Heart right ventricle (tissue), 16 donors: ENCODE data around the gene ADAM12. TPM values are rescaled to one million over a fixed set of nuclear protein-coding genes. Genes with fewer than 3 reads are reported as not detected.

Experiments
- ATAC-seq, 8 donors: fragments of 200-7000 bp; cut with Tn5 transposase; one replicate each; pipeline ENCODE4 v1.9.1; 2020; ENCODE audit warnings: mild to moderate bottlenecking in 8 of 8, moderate library complexity in 8 of 8, moderate number of reproducible peaks in 1 of 8
- DNase-seq, 2 donors: peaks; one replicate each; pipeline ENCODE4 v3.0.0-alpha.2; 2020
- H3K27ac ChIP-seq, 10 donors: fragments of 200-600 bp; sonication (generic) in 2 of 10; one replicate each; pipeline versions ENCODE4 v1.5.0 to v1.8.0; 2020 to 2022; ENCODE audit warnings: mild to moderate bottlenecking in 3 of 10
- H3K27me3 ChIP-seq, 7 donors: fragments of 200-600 bp; one replicate each; pipeline ENCODE4 v1.8.0; 2021 to 2022; ENCODE audit warnings: mild to moderate bottlenecking in 2 of 7
- H3K36me3 ChIP-seq, 9 donors: fragments of 200-600 bp; sonication (generic) in 1 of 9; one replicate each; pipeline versions ENCODE4 v1.5.0 to v1.8.0; 2020 to 2022; ENCODE audit warnings: mild to moderate bottlenecking in 2 of 9
- H3K4me1 ChIP-seq, 9 donors: fragments of 200-600 bp; sonication (generic) in 1 of 9; one replicate each; pipeline versions ENCODE4 v1.5.0 to v1.8.0; 2020 to 2022; ENCODE audit warnings: mild to moderate bottlenecking in 4 of 9
- H3K4me3 ChIP-seq, 10 donors: fragments of 200-600 bp; sonication (generic) in 2 of 10; one replicate each; pipeline versions ENCODE4 v1.5.0 to v1.8.0; 2020 to 2022; ENCODE audit warnings: mild to moderate bottlenecking in 7 of 10, moderate library complexity in 2 of 10
- H3K9me3 ChIP-seq, 11 donors: fragments of 200-600 bp in 10 of 11; sonication (generic) in 2 of 11; one replicate each; pipeline versions ENCODE4 v1.5.0 to v1.8.0; 2013 to 2022; ENCODE audit warnings: mild to moderate bottlenecking in 2 of 11, control low read depth in 1 of 11, moderate library complexity in 1 of 11
- CTCF ChIP-seq, 9 donors: fragments of 200-600 bp; sonication (generic) in 2 of 9; IDR thresholded peaks; one replicate each; pipeline versions ENCODE4 v1.5.0 to v1.8.0; 2021 to 2022; ENCODE audit warnings: antibody characterized with exemption in 9 of 9, mild to moderate bottlenecking in 5 of 9, moderate library complexity in 1 of 9
- WGBS, 2 donors: extraction: QIAGEN DNeasy Blood & Tissue Kit; methylation state at CpG; one replicate each; pipeline ENCODE4 v1.1.7; 2013; ENCODE audit warnings: inconsistent platforms in 1 of 2; 5-methylcytosine and 5-hydroxymethylcytosine counted together
- intact Hi-C, 10 donors: fragments of 100-400 bp; cut with DNase I; formaldehyde crosslinking; loops; one replicate each; pipeline versions ENCODE4 v1.11.1 to v1.14.2; 2022
- polyA plus RNA-seq, 2 donors: library from polyadenylated mRNA; stranded (reverse); fragments of 200-250 nt; gene quantifications; one replicate each; pipeline ENCODE4 v1.2.3, GENCODE V29; 2013
- total RNA-seq, 10 donors: library from RNA; stranded (reverse); fragmentation: NEBNext Ultra II Directional in 3 of 10; extraction: Animal tissue kit (Norgen Biotek cat#: 25700) in 3 of 10; gene quantifications; one replicate each; pipeline versions ENCODE4 v1.2.1 to v1.2.4, GENCODE V29; 2021 to 2023
- donor health status: Arrhythmogenic right ventricular cardiomyopathy.
- donor health status: ischemic (EF 13 %, LVEDD 7.1; RV severe dilation, severe dysfunction).
- donor health status: healthy with polysubstance abuse.
- donor health status: DM: no; HTN: yes; CAD: no.
- donor health status: DM: no; HTN: no; CAD: no.
- donor health status: ischemic (EF 25% LVEDD 6.9; RV normal size, moderate dysfunction).
- donor health status: ischemic (EF 25% LVEDD 5.7; RV mildly dilated, moderate dysfunction).
- donor health status: healthy.
- donor health status: DM: yes; HTN: yes; CAD: no.
- donor health status: Ischemic cardiomyopathy.
- donor health status: ischemic (EF 35%, LVEDD 5.7; RV mildly dilated, moderate dysfunction).
- donor health status: nonischemic (EF 11% LVEDD 7.7; RV severe dilation, severe dysfunction).
- donor health status: DM: yes; HTN: yes; CAD: no.
- donor health status: PGD.
- donor health status: ischemic (EF 29% LVEDD 5.4; RV normal size, mild dysfunction).
- donor health status: nonischemic (EF 23%, LVEDD 6.1; RV moderate dilation, normal function).

ADAM12 gene
- total and polyA plus RNA-seq, 12 donors, result 0.07 to 6.9 (median 0.47) TPM

GRCh38 chr10:126101325-126101724 is 287.0 kb downstream of the ADAM12 start:
- no peak for TF ChIP-seq CTCF (IDR thresholded peaks at IDR 0.05)
- H3K27me3 ChIP-seq, result peaks cover 0 to 7% (median 0%) of the 10 kb centered on the region in 7 donors
- no peaks in the 10 kb centered on the region for H3K9me3 ChIP-seq
- peaks cover 0 to 10% (median 0%) of the 10 kb centered on the region in 9 donors for H3K4me1 ChIP-seq
- ATAC-seq (no peak), DNase-seq (no peak)
- no peak overlapping the region for H3K4me3 ChIP-seq
- no peaks in the 10 kb centered on the region for H3K36me3 ChIP-seq
- WGBS, 2 donors, result 71 to 96% methylated on average over 1 of the region's 1 CpG
- no peak overlapping the region for H3K27ac ChIP-seq
- intact Hi-C loops, result no loop called here

- no peak for TF ChIP-seq CTCF (IDR thresholded peaks at IDR 0.05)
- H3K27me3 ChIP-seq, result peaks cover 0 to 7% (median 0%) of the 10 kb centered on the region in 7 donors
- ATAC-seq, result no peak
- no peak overlapping the region for H3K27ac ChIP-seq
- no peak for DNase-seq
- peaks cover 0 to 1% (median 0%) of the 10 kb centered on the region in 9 donors for H3K4me1 ChIP-seq
- intact Hi-C loops, result no loop called here
- no peaks in the 10 kb centered on the region for H3K9me3 ChIP-seq
- WGBS, 2 donors, result 90 to 94% methylated on average over 3 of the region's 3 CpGs
- no peak overlapping the region for H3K4me3 ChIP-seq
- no peaks in the 10 kb centered on the region for H3K36me3 ChIP-seq
These were observed 288.9 kb downstream of the ADAM12 start for GRCh38 chr10:126099366-126099765.

DNA sequence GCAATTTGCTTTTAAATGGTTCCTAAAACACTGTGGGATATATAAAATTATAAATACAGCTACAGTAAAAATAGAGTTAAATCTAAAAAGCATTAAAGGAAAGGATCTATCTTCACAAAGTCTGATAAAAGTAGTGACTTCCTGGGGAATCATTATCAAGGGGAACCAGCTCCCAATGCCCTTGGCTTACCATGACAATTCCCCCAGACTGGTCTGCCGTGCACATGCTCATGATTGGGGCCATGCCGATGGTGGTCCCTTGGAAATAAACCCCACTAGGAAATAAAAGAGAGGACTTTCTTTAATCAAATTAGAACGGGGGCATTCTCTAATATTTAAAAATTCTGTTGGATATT is 290.1 kb downstream of the ADAM12 start:
- DNase-seq, result no peak
- Histone ChIP-seq H3K27ac (no peak overlapping the region), H3K36me3 (no peaks in the 10 kb centered on the region), H3K4me3 (no peak overlapping the region), H3K4me1 (no peaks in the 10 kb centered on the region), H3K9me3 (no peaks in the 10 kb centered on the region), H3K27me3 (peaks cover 0 to 7% (median 0%) of the 10 kb centered on the region in 7 donors)
- no peak for TF ChIP-seq CTCF (IDR thresholded peaks at IDR 0.05)
- intact Hi-C loops, result no loop called here
- 76 to 83% methylated on average over 3 of the region's 3 CpGs for WGBS, 2 donors
- no peak for ATAC-seq

DNA sequence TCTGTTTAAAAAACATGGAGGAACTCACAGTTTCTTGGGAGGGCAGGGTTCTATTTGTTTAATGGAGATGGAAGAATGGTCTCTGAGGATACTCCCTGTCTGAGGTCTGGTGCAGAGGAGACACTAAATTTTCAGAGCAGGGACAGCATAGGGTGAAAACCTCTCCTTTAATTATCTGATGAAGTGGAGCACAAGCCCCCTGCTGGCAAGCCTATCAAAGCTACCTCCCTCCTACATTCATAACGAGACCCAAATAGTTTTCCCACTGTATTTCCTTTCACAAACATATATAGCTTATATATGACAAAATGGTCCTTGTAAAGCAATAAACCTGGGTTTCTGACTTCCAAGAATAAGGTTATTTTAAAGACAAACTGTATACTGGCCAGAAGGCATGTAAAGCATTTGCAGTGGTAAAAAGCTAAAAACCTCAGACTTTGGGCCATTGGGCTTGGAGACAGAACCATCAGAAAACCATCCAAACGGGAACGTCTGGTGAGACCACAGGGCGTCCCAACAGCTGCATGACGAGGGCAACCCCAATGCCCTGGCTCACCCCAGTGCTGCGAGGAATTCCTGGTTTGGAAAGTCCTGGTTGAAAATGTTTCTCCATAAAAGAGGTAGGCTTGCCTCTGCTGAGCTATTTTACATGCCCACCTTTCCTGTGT is 290.6 kb downstream of the ADAM12 start:
- no peak for ATAC-seq
- H3K4me1 ChIP-seq, result peaks cover 0 to 4% (median 0%) of the 10 kb centered on the region in 9 donors
- no peaks in the 10 kb centered on the region for H3K36me3 ChIP-seq
- no peak overlapping the region for H3K27ac ChIP-seq
- DNase-seq, result no peak
- 88 to 89% methylated on average over 6 of the region's 6 CpGs for WGBS, 2 donors
- H3K27me3 ChIP-seq, result peaks cover 0 to 7% (median 0%) of the 10 kb centered on the region in 7 donors
- H3K9me3 ChIP-seq, result no peaks in the 10 kb centered on the region
- no peak overlapping the region for H3K4me3 ChIP-seq
- TF ChIP-seq CTCF (IDR thresholded peaks at IDR 0.05), result peak in 3 of 9 donors; percentile 20 to 23 (median 22)
- intact Hi-C loops, result no loop called here
